Measurements from ENCODE around the gene MYD88. TPM values are rescaled to one million over a fixed set of nuclear protein-coding genes. Genes with fewer than 3 reads are reported as not detected.

Gene MYD88
- total and polyA plus RNA-seq, 9 of the 15 experiments (the other 6 are each of a cell fraction or from before 2014, with no cell fraction given), result 3.2 to 47.3 (median 27.6) TPM

DNA sequence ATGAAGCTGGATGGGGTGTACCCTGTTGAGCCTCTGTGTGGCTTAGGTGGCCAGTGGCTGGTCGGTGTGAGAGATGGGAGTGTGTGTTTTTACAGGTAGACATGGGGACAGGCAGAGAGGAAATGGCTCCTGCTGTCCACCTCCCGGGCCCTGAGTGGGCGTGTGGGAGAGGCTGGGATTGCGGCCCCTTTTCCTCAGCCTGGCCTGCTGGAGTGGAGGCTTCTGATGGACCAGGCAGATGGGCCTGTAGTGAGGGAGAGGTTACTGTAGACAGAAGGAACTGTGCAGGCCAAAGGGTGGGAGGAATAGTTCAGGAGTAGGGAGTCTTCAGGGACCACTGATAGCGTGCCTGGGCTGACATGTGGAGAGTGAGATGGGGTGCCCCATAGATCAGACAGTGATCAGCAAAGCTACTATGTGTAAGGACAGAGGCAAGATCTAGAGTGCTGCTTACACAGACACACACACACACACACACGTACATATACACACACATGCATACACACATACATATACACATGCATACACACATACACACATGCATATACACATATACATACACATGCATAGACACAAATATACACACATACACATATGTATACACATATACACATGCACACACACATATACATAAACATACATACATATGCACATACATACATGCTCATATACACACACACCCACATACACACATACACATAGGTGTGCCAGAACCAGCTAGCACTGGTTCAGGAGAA, 28.0 kb upstream of the MYD88 start:
- H3K9me3 ChIP-seq (replicated peaks; ENCODE audit: control insufficient read depth, insufficient read depth, low read depth, low read length), result no peaks in the 10 kb centered on the region
- no peak overlapping the region for H3K27ac ChIP-seq (ENCODE audit: extremely low read depth, low read depth, low read length)
- H3K4me1 ChIP-seq (replicated peaks in 1 of 2; ENCODE audit: control insufficient read depth in 2 of 2, insufficient read depth in 2 of 2, low read length in 2 of 2), result peaks cover 0 to 15% of the 10 kb centered on the region in 2 experiments; a peak in 2 of 5 replicates
- in situ Hi-C loops (cut with MboI), result no loop called here
- CTCF ChIA-PET (ENCODE audit: low intra/inter-chr PET ratio), result no interaction called here
- no peak overlapping the region for H3K4me3 ChIP-seq
- H4K20me1 ChIP-seq (replicated peaks; ENCODE audit: control insufficient read depth, insufficient read depth, low read length), result peaks cover 13% of the 10 kb centered on the region
- TF ChIP-seq, protein P1, sequence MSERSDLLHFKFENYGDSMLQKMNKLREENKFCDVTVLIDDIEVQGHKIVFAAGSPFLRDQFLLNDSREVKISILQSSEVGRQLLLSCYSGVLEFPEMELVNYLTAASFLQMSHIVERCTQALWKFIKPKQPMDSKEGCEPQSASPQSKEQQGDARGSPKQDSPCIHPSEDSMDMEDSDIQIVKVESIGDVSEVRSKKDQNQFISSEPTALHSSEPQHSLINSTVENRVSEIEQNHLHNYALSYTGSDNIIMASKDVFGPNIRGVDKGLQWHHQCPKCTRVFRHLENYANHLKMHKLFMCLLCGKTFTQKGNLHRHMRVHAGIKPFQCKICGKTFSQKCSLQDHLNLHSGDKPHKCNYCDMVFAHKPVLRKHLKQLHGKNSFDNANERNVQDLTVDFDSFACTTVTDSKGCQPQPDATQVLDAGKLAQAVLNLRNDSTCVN (CRISPR knock-in tag; IDR thresholded peaks at IDR 0.05), result no peak
- peak in 1 of 2 experiments; percentile 88; a peak in 1 of 4 replicates for TF ChIP-seq KDM1A (IDR thresholded peaks at IDR 0.05)
- intact Hi-C loops (cut with micrococcal nuclease), result no loop called here
- H3K36me3 ChIP-seq (ENCODE audit: control insufficient read depth, insufficient read depth, low read length), result no peaks in the 10 kb centered on the region
- H3K79me2 ChIP-seq (ENCODE audit: control insufficient read depth, insufficient read depth, low read length), result no peaks in the 10 kb centered on the region
- ATAC-seq (no peak), DNase-seq (ENCODE audit: extremely low read depth in 1 of 4, low spot score in 3 of 4) (no peak), FAIRE-seq (no peak)
- no TSS peak for BruUV-seq (replicated peaks)
- POLR2A ChIA-PET, result interaction anchor here (1.0 to 2.3 kb wide), 2 partner anchors 12 to 16 kb away, joined by 3 to 8 read pairs; no protein-coding TSS in a partner anchor
- H3K9ac ChIP-seq (ENCODE audit: insufficient read depth in 1 of 2, low read depth in 2 of 2, low read length in 2 of 2), result peak overlapping the region in 1 of 2 experiments; percentile 6; a peak in 1 of 4 replicates
- H3K9me1 ChIP-seq (ENCODE audit: control insufficient read depth, insufficient read depth, low read length), result no peaks in the 10 kb centered on the region
- peaks cover 17 to 55% of the 10 kb centered on the region in 2 experiments; a peak in 4 of 5 replicates for H3K27me3 ChIP-seq (ENCODE audit: control insufficient read depth in 2 of 2, insufficient read depth in 2 of 2, low read length in 2 of 2)
- no peak overlapping the region for H3K4me2 ChIP-seq (ENCODE audit: insufficient read depth, low read length)
- 13% methylated on average over 6 of the region's 6 CpGs for WGBS (ENCODE audit: insufficient coverage, low coverage, missing lambda C conversion rate)
- H2AFZ ChIP-seq (ENCODE audit: low read depth, low read length), result no peak overlapping the region

DNA sequence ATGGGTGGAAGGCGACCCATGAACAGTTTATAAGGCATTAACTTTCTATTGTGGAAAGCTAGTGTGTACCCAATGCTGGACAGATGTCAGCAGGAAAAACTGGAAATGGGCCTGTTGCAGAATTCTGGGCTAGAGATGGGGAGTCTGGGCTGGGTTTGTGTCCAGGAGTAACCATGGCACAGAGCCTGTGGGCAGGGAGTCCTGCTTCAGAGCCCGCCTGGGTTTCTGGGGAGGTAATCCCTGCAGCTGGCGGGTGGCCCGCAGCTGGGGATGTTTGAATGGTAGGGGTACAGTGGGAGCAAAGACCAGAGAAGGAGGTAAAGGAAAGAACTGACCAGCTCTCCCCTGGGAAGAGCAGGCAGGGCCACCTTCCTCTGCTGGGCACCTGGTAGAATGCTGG, 27.3 kb upstream of the MYD88 start:
- intact Hi-C loops (cut with micrococcal nuclease) (no loop called here), in situ Hi-C loops (cut with MboI) (no loop called here)
- Histone ChIP-seq H4K20me1 (replicated peaks; ENCODE audit: control insufficient read depth, insufficient read depth, low read length) (peaks cover 20% of the 10 kb centered on the region), H3K9me3 (replicated peaks; ENCODE audit: control insufficient read depth, insufficient read depth, low read depth, low read length) (no peaks in the 10 kb centered on the region), H3K27me3 (ENCODE audit: control insufficient read depth in 2 of 2, insufficient read depth in 2 of 2, low read length in 2 of 2) (peaks cover 17 to 63% of the 10 kb centered on the region in 2 experiments; a peak in 4 of 5 replicates), H3K4me2 (ENCODE audit: insufficient read depth, low read length) (no peak overlapping the region), H3K27ac (ENCODE audit: extremely low read depth, low read depth, low read length) (no peak overlapping the region), H3K9me1 (ENCODE audit: control insufficient read depth, insufficient read depth, low read length) (no peaks in the 10 kb centered on the region), H3K9ac (ENCODE audit: insufficient read depth in 1 of 2, low read depth in 2 of 2, low read length in 2 of 2) (no peak overlapping the region), H3K4me3 (no peak overlapping the region), H3K79me2 (ENCODE audit: control insufficient read depth, insufficient read depth, low read length) (no peaks in the 10 kb centered on the region), H3K36me3 (ENCODE audit: control insufficient read depth, insufficient read depth, low read length) (no peaks in the 10 kb centered on the region), H2AFZ (ENCODE audit: low read depth, low read length) (no peak overlapping the region), H3K4me1 (replicated peaks in 1 of 2; ENCODE audit: control insufficient read depth in 2 of 2, insufficient read depth in 2 of 2, low read length in 2 of 2) (peaks cover 0 to 15% of the 10 kb centered on the region in 2 experiments; a peak in 2 of 5 replicates)
- no TSS peak for BruUV-seq (replicated peaks)
- no peak for ATAC-seq
- ChIA-PET CTCF (ENCODE audit: low intra/inter-chr PET ratio) (no interaction called here), POLR2A (interaction anchor here (1.0 to 1.2 kb wide), 3 partner anchors 15 to 153 kb away, joined by 3 read pairs; no protein-coding TSS in a partner anchor)
- no peak for FAIRE-seq
- WGBS (ENCODE audit: insufficient coverage, low coverage, missing lambda C conversion rate), result 1% methylated on average over 4 of the region's 4 CpGs
- DNase-seq (ENCODE audit: extremely low read depth in 1 of 4, low spot score in 3 of 4), result no peak
- TF ChIP-seq, protein P2, sequence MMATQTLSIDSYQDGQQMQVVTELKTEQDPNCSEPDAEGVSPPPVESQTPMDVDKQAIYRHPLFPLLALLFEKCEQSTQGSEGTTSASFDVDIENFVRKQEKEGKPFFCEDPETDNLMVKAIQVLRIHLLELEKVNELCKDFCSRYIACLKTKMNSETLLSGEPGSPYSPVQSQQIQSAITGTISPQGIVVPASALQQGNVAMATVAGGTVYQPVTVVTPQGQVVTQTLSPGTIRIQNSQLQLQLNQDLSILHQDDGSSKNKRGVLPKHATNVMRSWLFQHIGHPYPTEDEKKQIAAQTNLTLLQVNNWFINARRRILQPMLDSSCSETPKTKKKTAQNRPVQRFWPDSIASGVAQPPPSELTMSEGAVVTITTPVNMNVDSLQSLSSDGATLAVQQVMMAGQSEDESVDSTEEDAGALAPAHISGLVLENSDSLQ (IDR thresholded peaks at IDR 0.05), result no peak
- TF ChIP-seq TOE1 (IDR thresholded peaks at IDR 0.05; ENCODE audit: borderline replicate concordance) (no peak), TOE1 (CRISPR knock-in tag; IDR thresholded peaks at IDR 0.05; ENCODE audit: borderline replicate concordance, low read depth) (no peak), HNRNPH1 (optimal IDR thresholded peaks at IDR 0.05; ENCODE audit: low read depth, low read length) (no peak)
- TF ChIP-seq, protein P3, sequence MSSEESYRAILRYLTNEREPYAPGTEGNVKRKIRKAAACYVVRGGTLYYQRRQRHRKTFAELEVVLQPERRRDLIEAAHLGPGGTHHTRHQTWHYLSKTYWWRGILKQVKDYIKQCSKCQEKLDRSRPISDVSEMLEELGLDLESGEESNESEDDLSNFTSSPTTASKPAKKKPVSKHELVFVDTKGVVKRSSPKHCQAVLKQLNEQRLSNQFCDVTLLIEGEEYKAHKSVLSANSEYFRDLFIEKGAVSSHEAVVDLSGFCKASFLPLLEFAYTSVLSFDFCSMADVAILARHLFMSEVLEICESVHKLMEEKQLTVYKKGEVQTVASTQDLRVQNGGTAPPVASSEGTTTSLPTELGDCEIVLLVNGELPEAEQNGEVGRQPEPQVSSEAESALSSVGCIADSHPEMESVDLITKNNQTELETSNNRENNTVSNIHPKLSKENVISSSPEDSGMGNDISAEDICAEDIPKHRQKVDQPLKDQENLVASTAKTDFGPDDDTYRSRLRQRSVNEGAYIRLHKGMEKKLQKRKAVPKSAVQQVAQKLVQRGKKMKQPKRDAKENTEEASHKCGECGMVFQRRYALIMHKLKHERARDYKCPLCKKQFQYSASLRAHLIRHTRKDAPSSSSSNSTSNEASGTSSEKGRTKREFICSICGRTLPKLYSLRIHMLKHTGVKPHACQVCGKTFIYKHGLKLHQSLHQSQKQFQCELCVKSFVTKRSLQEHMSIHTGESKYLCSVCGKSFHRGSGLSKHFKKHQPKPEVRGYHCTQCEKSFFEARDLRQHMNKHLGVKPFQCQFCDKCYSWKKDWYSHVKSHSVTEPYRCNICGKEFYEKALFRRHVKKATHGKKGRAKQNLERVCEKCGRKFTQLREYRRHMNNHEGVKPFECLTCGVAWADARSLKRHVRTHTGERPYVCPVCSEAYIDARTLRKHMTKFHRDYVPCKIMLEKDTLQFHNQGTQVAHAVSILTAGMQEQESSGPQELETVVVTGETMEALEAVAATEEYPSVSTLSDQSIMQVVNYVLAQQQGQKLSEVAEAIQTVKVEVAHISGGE (CRISPR knock-in tag; IDR thresholded peaks at IDR 0.05), result no peak
